ENCODE measurements around the gene C11orf87.

GRCh38 chr11:109421981-109422869 lies at the start of gene C11orf87:
- no peak for TF ChIP-seq POLR2A (IDR thresholded peaks at IDR 0.05)
- no peak for TF ChIP-seq CTCF (IDR thresholded peaks at IDR 0.05)
- TF ChIP-seq POLR2AphosphoS5 (IDR thresholded peaks at IDR 0.05), result no peak
- no peak for TF ChIP-seq EP300 (IDR thresholded peaks at IDR 0.05)
